Upper lobe of left lung (tissue), 6 donors: ENCODE data around the gene RASA4. TPM values are rescaled to one million over a fixed set of nuclear protein-coding genes. Genes with fewer than 3 reads are reported as not detected.
"Not testable (repeated sequence)": the region's sequence is repeated elsewhere in the genome, so short reads cannot be mapped to it uniquely, and the experiment has no call there.

Experiments used
- ATAC-seq, 2 donors: fragments of 200-7000 bp; cut with Tn5 transposase; one replicate each; pipeline ENCODE4 v1.9.1; 2022; ENCODE audit warnings: mild to moderate bottlenecking in 2 of 2, moderate library complexity in 2 of 2; ENCODE audit not compliant: low FRiP score in 2 of 2
- DNase-seq, 2 donors: peaks; one replicate each; pipeline ENCODE4 v3.0.0-alpha.2; 2019 to 2020
- H3K27ac ChIP-seq, 4 donors: fragments of 200-600 bp; sonication (generic); one replicate each; pipeline ENCODE4 v1.5.1; 2016 to 2019
- H3K27me3 ChIP-seq, 4 donors: fragments of 200-600 bp; sonication (generic); one replicate each; pipeline ENCODE4 v1.5.1; 2017 to 2019
- H3K36me3 ChIP-seq, 4 donors: fragments of 200-600 bp; sonication (generic); one replicate each; pipeline ENCODE4 v1.5.1; 2016 to 2019
- H3K4me1 ChIP-seq, 4 donors: fragments of 200-600 bp; sonication (generic); one replicate each; pipeline ENCODE4 v1.5.1; 2018 to 2019
- H3K4me3 ChIP-seq, 4 donors: fragments of 200-600 bp; sonication (generic); one replicate each; pipeline ENCODE4 v1.5.1; 2017 to 2019; ENCODE audit warnings: mild to moderate bottlenecking in 2 of 4, moderate library complexity in 1 of 4
- H3K9me3 ChIP-seq, 4 donors: fragments of 200-600 bp; sonication (generic); one replicate each; pipeline ENCODE4 v1.5.1; 2018 to 2019
- WGBS, 2 donors: methylation state at CpG; one replicate each; pipeline ENCODE4 v1.1.5; 2017 to 2018; 5-methylcytosine and 5-hydroxymethylcytosine counted together
- total RNA-seq, 6 donors: library from RNA; depleted of rRNA in 4 of 6; stranded (reverse); fragments of >200 nt in 4 of 6; gene quantifications; one replicate each; pipeline versions ENCODE4 v1.1.0 to v1.2.1, GENCODE V29; 2016 to 2021
- donor health status: DM: no; HTN: no; CAD: no; lungs with moderate emphysema.
- donor health status: DM: no; HTN: yes; CAD: no; lungs with severe emphysema.

Gene RASA4
- total RNA-seq, 6 donors from 2014 or later: 8.7 to 132 (median 41.7) TPM

GRCh38 chr7:102596036-102596435 is 20.5 kb downstream of the RASA4 start:
- not testable (repeated sequence) for H3K4me3 ChIP-seq, H3K9me3 ChIP-seq, H3K27me3 ChIP-seq, DNase-seq, H3K36me3 ChIP-seq, H3K4me1 ChIP-seq, ATAC-seq, H3K27ac ChIP-seq
- 79 to 83% methylated on average over 1 to 5 of the region's 10 CpGs for WGBS, 2 donors

- not testable (repeated sequence) for H3K36me3 ChIP-seq, H3K4me1 ChIP-seq, H3K27me3 ChIP-seq, H3K27ac ChIP-seq, H3K9me3 ChIP-seq, H3K4me3 ChIP-seq, DNase-seq
- no CpG with 5 or more reads among the region's 68 CpGs for WGBS, 2 donors
- ATAC-seq: peak; percentile 0 to 63
Measured at GRCh38 chr7:102593637-102594334, 22.8 kb downstream of the RASA4 start.

GRCh38 chr7:102592477-102593019 is 24.0 kb downstream of the RASA4 start:
- ATAC-seq (peak; percentile 90 to 93), DNase-seq (peak; percentile 86)
- not testable (repeated sequence) for H3K4me3 ChIP-seq, H3K27ac ChIP-seq, H3K27me3 ChIP-seq, H3K36me3 ChIP-seq, H3K9me3 ChIP-seq, H3K4me1 ChIP-seq
- WGBS, 2 donors: 40 to 47% methylated on average over 9 of the region's 26 CpGs

GRCh38 chr7:102589857-102590256 is 26.7 kb downstream of the RASA4 start:
- H3K4me1 ChIP-seq, H3K27me3 ChIP-seq, DNase-seq, H3K4me3 ChIP-seq, H3K9me3 ChIP-seq, H3K36me3 ChIP-seq, H3K27ac ChIP-seq: not testable (repeated sequence)
- peak; percentile 46 to 88 for ATAC-seq
- no CpG with 5 or more reads among the region's 9 CpGs for WGBS, 2 donors

GRCh38 chr7:102583495-102583894 is 33.1 kb downstream of the RASA4 start:
- no CpG with 5 or more reads among the region's 5 CpGs for WGBS, 2 donors
- H3K27ac ChIP-seq, H3K27me3 ChIP-seq, H3K4me1 ChIP-seq, H3K4me3 ChIP-seq, H3K9me3 ChIP-seq, DNase-seq, H3K36me3 ChIP-seq: not testable (repeated sequence)
- ATAC-seq: peak in 1 of 2 donors; percentile 5

GRCh38 chr7:102581722-102582121 is 34.8 kb downstream of the RASA4 start:
- WGBS, 2 donors: no CpG with 5 or more reads among the region's 5 CpGs
- not testable (repeated sequence) for H3K4me1 ChIP-seq, ATAC-seq, H3K4me3 ChIP-seq, H3K9me3 ChIP-seq, H3K27me3 ChIP-seq, DNase-seq, H3K27ac ChIP-seq, H3K36me3 ChIP-seq

GRCh38 chr7:102578486-102578885 is 38.1 kb downstream of the RASA4 start:
- DNase-seq (peak in 1 of 2 donors; percentile 19), ATAC-seq (peak; percentile 32 to 44)
- not testable (repeated sequence) for H3K4me1 ChIP-seq, H3K27me3 ChIP-seq, H3K9me3 ChIP-seq, H3K27ac ChIP-seq, H3K4me3 ChIP-seq, H3K36me3 ChIP-seq
- WGBS, 2 donors: 82 to 84% methylated on average over 5 of the region's 5 CpGs

- not testable (repeated sequence) for H3K4me3 ChIP-seq, H3K9me3 ChIP-seq, H3K27ac ChIP-seq, H3K36me3 ChIP-seq, H3K27me3 ChIP-seq, H3K4me1 ChIP-seq
- peak; percentile 9 to 34 for ATAC-seq
- peak in 1 of 2 donors; percentile 19 for DNase-seq
- 80 to 82% methylated on average over 7 of the region's 7 CpGs for WGBS, 2 donors
Measured at GRCh38 chr7:102577315-102578240, 39.0 kb downstream of the RASA4 start.

GRCh38 chr7:102576363-102576762 is 40.2 kb downstream of the RASA4 start:
- H3K27ac ChIP-seq, H3K27me3 ChIP-seq, H3K4me1 ChIP-seq, DNase-seq, H3K9me3 ChIP-seq, ATAC-seq, H3K36me3 ChIP-seq, H3K4me3 ChIP-seq: not testable (repeated sequence)
- WGBS, 2 donors: no CpG with 5 or more reads among the region's 3 CpGs

GRCh38 chr7:102574607-102575006 is 41.9 kb downstream of the RASA4 start:
- not testable (repeated sequence) for DNase-seq, H3K27me3 ChIP-seq, H3K27ac ChIP-seq, ATAC-seq, H3K4me1 ChIP-seq, H3K9me3 ChIP-seq, H3K4me3 ChIP-seq, H3K36me3 ChIP-seq
- no CpG with 5 or more reads among the region's 6 CpGs for WGBS, 2 donors
